K562 (cell line): Measurements from ENCODE around the gene EXOC5. TPM values are rescaled to one million over a fixed set of nuclear protein-coding genes. Genes with fewer than 3 reads are reported as not detected.

Experiments used
- ATF6 ChIP-seq: sonication (generic); formaldehyde crosslinking; IDR thresholded peaks from 2 replicates; pipeline ENCODE4 v1.4.0; 2020; ENCODE audit warnings: mild to moderate bottlenecking, missing genetic modification reagents
- DIDO1 ChIP-seq: fragments of 450-650 bp; IDR thresholded peaks from 2 replicates; pipeline ENCODE4 v1.6.1; 2016; ENCODE audit warnings: low read depth, missing biosample characterization, missing genetic modification characterization
- FOXP4 ChIP-seq: sonication (generic); formaldehyde crosslinking; IDR thresholded peaks from 2 replicates; pipeline ENCODE4 v1.8.0; 2022; ENCODE audit warnings: mild to moderate bottlenecking, missing genetic modification reagents, borderline replicate concordance
- MCM5 ChIP-seq: fragments of 450-650 bp; IDR thresholded peaks from 2 replicates; pipeline ENCODE4 v1.6.1; 2016; ENCODE audit warnings: low read depth
- MCM7 ChIP-seq, 2 experiments: fragments of 450-650 bp; IDR thresholded peaks; 2 replicates each; pipeline ENCODE4 v1.6.1; 2016 to 2018
- NCOA4 ChIP-seq: fragments of 450-650 bp; IDR thresholded peaks from 2 replicates; pipeline ENCODE4 v1.6.1; 2018; ENCODE audit warnings: mild to moderate bottlenecking; ENCODE audit not compliant: partially characterized antibody
- SRSF3 ChIP-seq: fragments of 200-400 bp; formaldehyde crosslinking; IDR thresholded peaks from 2 replicates; pipeline ENCODE4 v1.6.1; 2016; ENCODE audit warnings: mild to moderate bottlenecking, low read length, moderate library complexity; ENCODE audit not compliant: insufficient read depth
- polyA plus RNA-seq, 8 experiments: library from polyadenylated mRNA; depleted of rRNA in 4 of 8; stranded (reverse) in 5 of 8; unstranded in 3 of 8; fragments of >200 nt; fragmentation: Nextera tagmentation in 2 of 8; fragmentation: Illumina TruSeq in 1 of 8; extraction: Ambion mirVana in 2 of 8; extraction: Trizol in 1 of 8; gene quantifications; 2 replicates each; pipeline versions ENCODE4 v1.2.1 to v1.2.3, GENCODE V29; 2011 to 2014; ENCODE audit warnings: inconsistent platforms in 1 of 8, missing spikeins in 1 of 8
- total RNA-seq, 7 experiments: library from RNA; depleted of rRNA in 6 of 7; stranded (reverse); fragments of >200 nt in 6 of 7; fragmentation: Illumina TruSeq in 2 of 7; extraction: Trizol in 2 of 7; gene quantifications; 2 replicates each; pipeline versions ENCODE4 v1.2.1 to v1.2.3, GENCODE V29; 2011 to 2021; ENCODE audit warnings: low replicate concordance in 1 of 7
- TF ChIP-seq, protein P1 (sequence below): fragments of 450-650 bp; formaldehyde crosslinking; IDR thresholded peaks from 2 replicates; pipeline ENCODE4 v1.4.0; 2020; ENCODE audit warnings: mild to moderate bottlenecking

Gene EXOC5
- total and polyA plus RNA-seq, 9 of the 15 experiments (the other 6 are each of a cell fraction or from before 2014, with no cell fraction given): 5.7 to 50.3 (median 32.0) TPM

DNA sequence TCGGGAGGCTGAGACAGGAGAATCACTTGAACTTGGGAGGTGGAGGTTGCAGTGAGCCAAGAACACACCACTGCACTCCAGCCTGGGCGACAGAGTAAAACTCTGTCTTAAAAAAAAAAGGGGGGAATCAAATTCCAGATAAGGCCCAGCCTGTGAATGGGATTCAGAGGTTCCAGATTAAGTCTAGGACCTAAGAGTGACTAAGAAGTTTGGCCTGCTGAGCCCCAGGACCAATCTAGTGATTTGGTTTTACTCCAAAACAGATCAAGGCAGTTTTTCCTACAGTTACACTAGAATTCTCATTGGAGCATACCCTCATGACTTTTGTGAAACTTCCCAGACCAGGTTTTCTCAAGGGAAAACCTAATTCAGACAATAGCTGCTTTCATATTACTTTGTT is 22.8 kb downstream of the EXOC5 start (continued):
- no peak for TF ChIP-seq SRSF3
- TF ChIP-seq NCOA4: no peak
- no peak for TF ChIP-seq DIDO1 (tag)
- TF ChIP-seq ATF6 (CRISPR knock-in tag): no peak
- TF ChIP-seq MCM5: no peak
- TF ChIP-seq FOXP4 (CRISPR knock-in tag): no peak
- no peak for TF ChIP-seq MCM7 (IDR thresholded peaks at IDR 0.05)
- TF ChIP-seq, protein P1, sequence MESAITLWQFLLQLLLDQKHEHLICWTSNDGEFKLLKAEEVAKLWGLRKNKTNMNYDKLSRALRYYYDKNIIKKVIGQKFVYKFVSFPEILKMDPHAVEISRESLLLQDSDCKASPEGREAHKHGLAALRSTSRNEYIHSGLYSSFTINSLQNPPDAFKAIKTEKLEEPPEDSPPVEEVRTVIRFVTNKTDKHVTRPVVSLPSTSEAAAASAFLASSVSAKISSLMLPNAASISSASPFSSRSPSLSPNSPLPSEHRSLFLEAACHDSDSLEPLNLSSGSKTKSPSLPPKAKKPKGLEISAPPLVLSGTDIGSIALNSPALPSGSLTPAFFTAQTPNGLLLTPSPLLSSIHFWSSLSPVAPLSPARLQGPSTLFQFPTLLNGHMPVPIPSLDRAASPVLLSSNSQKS (CRISPR knock-in tag): no peak
